Activated CD8-positive, alpha-beta T cell treated with anti-CD3 and anti-CD28 coated beads, Interleukin-2, amount 10 ng/mL, durations not matched to agents 7 days and 5 days (primary cell): ENCODE measurements around the gene OR4C3. TPM values are rescaled to one million over a fixed set of nuclear protein-coding genes. Genes with fewer than 3 reads are reported as not detected.
"Not testable (repeated sequence)": the region's sequence is repeated elsewhere in the genome, so short reads cannot be mapped to it uniquely, and the experiment has no call there.

ENCODE experiments used
- ATAC-seq: fragments of 150-1000 bp; cut with Tn5 transposase; one replicate; pipeline ENCODE4 v1.10.0; 2021; ENCODE audit warnings: moderate library complexity
- CTCF ChIA-PET: fragments of 350-600 bp; sonication (Branson Sonifier 250); formaldehyde crosslinking; loops from one replicate; lab custom pipeline; 2021; ENCODE audit warnings: antibody characterized with exemption; lab: Charles Lee
- POLR2A ChIA-PET: fragments of 350-600 bp; sonication (Branson Sonifier 250); formaldehyde crosslinking; loops from one replicate; lab custom pipeline; 2021; ENCODE audit warnings: antibody characterized with exemption; lab: Charles Lee
- DNase-seq: peaks from one replicate; pipeline ENCODE4 v3.0.0-alpha.2; 2020
- H3K27ac Mint-ChIP-seq: one replicate; pipeline ENCODE4 v1.8.0; 2021; ENCODE audit warnings: mild to moderate bottlenecking, mixed read lengths
- H3K27me3 Mint-ChIP-seq: one replicate; pipeline ENCODE4 v1.8.0; 2021; ENCODE audit warnings: low read depth, mixed read lengths
- H3K36me3 Mint-ChIP-seq: one replicate; pipeline ENCODE4 v1.8.0; 2021; ENCODE audit warnings: low read depth, mixed read lengths
- H3K4me1 Mint-ChIP-seq: one replicate; pipeline ENCODE4 v1.8.0; 2021; ENCODE audit warnings: low read depth, mixed read lengths
- H3K4me3 Mint-ChIP-seq: one replicate; pipeline ENCODE4 v1.8.0; 2021; ENCODE audit warnings: mild to moderate bottlenecking, mixed read lengths
- H3K9me3 Mint-ChIP-seq: one replicate; pipeline ENCODE4 v1.8.0; 2022; ENCODE audit warnings: mixed read lengths; ENCODE audit not compliant: insufficient read depth
- total RNA-seq, 2 experiments: library from RNA; stranded (reverse); gene quantifications; one replicate each; pipeline ENCODE4 v1.2.3, GENCODE V29; 2021

OR4C3 gene
- not detected for total RNA-seq

DNA sequence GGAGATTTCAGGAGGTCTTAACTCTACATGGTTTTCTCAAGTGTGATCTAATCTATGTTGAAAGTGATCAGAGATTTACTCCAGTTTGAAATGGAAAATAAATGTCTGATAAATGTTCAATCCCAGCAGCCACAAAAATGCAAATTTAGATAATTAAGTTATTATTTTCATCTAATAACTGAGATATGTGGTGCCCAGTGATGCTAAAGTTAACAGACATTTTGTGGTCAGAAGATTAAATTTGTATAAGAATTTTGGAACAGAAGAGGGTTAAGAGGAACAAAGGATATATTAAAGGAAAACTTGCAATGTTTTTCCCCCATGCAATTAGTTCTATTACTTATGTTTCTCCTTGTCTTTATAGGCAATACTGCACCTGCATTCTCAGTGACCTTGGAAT, at the start of gene OR4C3:
TSS of gene OR4C3 (plus strand) at position 301 of the 400 bp plus-strand sequence. CDS start 102 bp downstream, outside the sequence.
- ATAC-seq, DNase-seq, H3K9me3 Mint-ChIP-seq, H3K36me3 Mint-ChIP-seq, H3K27ac Mint-ChIP-seq, H3K4me3 Mint-ChIP-seq, H3K4me1 Mint-ChIP-seq, POLR2A ChIA-PET, H3K27me3 Mint-ChIP-seq, CTCF ChIA-PET: not testable (repeated sequence)

DNA sequence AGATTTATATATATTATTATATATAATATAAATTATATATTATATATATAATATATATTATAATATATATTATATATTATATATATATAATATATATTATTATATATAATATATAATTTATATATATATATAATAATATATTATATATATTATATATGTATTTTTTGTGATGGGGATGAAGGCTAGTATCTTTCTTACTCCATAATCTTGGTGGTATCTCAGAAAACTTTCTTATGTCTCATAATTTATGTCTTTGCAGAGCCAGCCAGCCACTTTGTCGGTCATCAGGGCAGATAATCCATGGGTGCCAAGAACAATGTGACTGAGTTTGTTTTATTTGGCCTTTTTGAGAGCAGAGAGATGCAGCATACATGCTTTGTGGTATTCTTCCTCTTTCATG, 18.8 kb upstream of the OR4C3 start, which contains the start of gene OR4S1:
TSS of gene OR4S1 (plus strand) at position 301 of the 400 bp plus-strand sequence. CDS start at position 301, 0 bp downstream.
- Mint-ChIP-seq H3K27ac (no peak within 1 kb of the TSS), H3K27me3 (no peaks in the 10 kb centered on the region), H3K4me3 (no peak within 1 kb of the TSS), H3K9me3 (no peaks in the 10 kb centered on the region), H3K4me1 (no peaks in the 10 kb centered on the region), H3K36me3 (no peaks in the 10 kb centered on the region)
- ChIA-PET CTCF (no interaction called here), POLR2A (no interaction called here)
- no peak for ATAC-seq
- no peak for DNase-seq

DNA sequence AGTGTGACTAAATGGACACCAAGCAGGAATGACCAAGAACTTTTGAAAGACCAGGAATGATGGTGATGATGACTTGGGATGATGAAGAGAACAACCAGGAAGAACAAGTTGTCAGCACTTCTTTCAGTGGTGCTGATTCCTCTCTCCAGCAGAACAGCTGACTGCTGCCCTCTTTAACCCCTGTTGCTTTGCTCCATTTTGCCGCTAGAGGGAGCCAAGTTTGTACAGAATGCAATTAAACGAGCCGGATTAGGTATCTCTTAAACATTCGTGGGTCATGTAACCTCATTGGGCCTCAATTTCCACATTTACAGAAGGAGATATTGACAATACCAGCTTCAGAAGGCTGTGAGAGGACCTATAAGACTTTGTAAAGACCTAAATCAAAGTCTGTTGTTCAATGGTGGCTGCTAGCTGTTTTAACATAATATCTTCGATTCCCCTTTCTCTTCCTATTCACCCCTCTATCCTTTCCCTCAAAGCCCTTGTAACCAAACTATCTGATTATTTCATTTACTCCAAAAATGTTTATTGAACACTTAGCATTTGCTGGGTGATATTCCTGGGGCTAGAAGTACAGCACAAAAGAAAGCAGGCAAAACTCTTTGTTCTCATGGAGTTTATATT, 16.8 kb upstream of the OR4C3 start:
- no peak overlapping the region for H3K4me3 Mint-ChIP-seq
- H3K27me3 Mint-ChIP-seq = no peaks in the 10 kb centered on the region
- no peaks in the 10 kb centered on the region for H3K4me1 Mint-ChIP-seq
- ATAC-seq = peak; percentile 65
- no peak overlapping the region for H3K27ac Mint-ChIP-seq
- H3K9me3 Mint-ChIP-seq = no peaks in the 10 kb centered on the region
- POLR2A ChIA-PET = no interaction called here
- peak; percentile 78 for DNase-seq
- H3K36me3 Mint-ChIP-seq = no peaks in the 10 kb centered on the region
- CTCF ChIA-PET = interaction anchor here (0.6 to 2.4 kb wide), 10 partner anchors 9 to 1687 kb away, joined by 3 to 8 read pairs (median 4); partner anchors contain the start of gene OR4X1

GRCh38 chr11:48313590-48313989, 11.1 kb upstream of the OR4C3 start:
- H3K4me3 Mint-ChIP-seq, DNase-seq, H3K4me1 Mint-ChIP-seq, H3K9me3 Mint-ChIP-seq, H3K36me3 Mint-ChIP-seq, H3K27me3 Mint-ChIP-seq, ATAC-seq, H3K27ac Mint-ChIP-seq, POLR2A ChIA-PET: not testable (repeated sequence)
- CTCF ChIA-PET = interaction anchor here (1.1 kb wide), 1 partner anchor 8 kb away, joined by 3 read pairs; no protein-coding TSS in a partner anchor

GRCh38 chr11:48319813-48320212, 4.9 kb upstream of the OR4C3 start:
- H3K4me3 Mint-ChIP-seq, DNase-seq, H3K27me3 Mint-ChIP-seq, CTCF ChIA-PET, ATAC-seq, H3K4me1 Mint-ChIP-seq, H3K27ac Mint-ChIP-seq, H3K9me3 Mint-ChIP-seq, H3K36me3 Mint-ChIP-seq, POLR2A ChIA-PET: not testable (repeated sequence)

GRCh38 chr11:48341466-48341865, 16.7 kb downstream of the OR4C3 start:
- Mint-ChIP-seq H3K36me3 (no peaks in the 10 kb centered on the region), H3K27ac (no peak overlapping the region), H3K27me3 (no peaks in the 10 kb centered on the region), H3K9me3 (peaks cover 12% of the 10 kb centered on the region), H3K4me3 (no peak overlapping the region), H3K4me1 (peaks cover 6% of the 10 kb centered on the region)
- CTCF ChIA-PET = no interaction called here
- ATAC-seq (no peak), DNase-seq (no peak)
- POLR2A ChIA-PET = no interaction called here

DNA sequence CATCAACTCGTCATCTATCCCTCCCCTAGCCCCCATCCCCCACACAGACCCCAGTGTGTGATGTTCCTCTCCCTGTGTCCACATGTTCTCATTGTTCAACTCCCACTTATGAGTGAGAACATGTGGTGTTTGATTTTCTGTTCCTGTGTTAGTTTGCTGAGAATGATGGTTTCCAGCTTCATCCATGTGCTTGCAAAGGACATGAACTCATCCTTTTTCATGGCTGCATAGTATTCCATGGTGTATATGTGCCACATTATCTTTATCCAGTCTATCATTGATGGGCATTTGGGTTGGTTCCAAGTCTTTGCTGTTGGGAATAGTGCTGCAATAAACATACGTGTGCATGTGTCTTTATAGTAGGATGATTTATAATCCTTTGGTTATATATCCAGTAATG, 17.8 kb downstream of the OR4C3 start:
- H3K27ac Mint-ChIP-seq, H3K27me3 Mint-ChIP-seq, H3K4me3 Mint-ChIP-seq, ATAC-seq, H3K36me3 Mint-ChIP-seq, DNase-seq, POLR2A ChIA-PET, CTCF ChIA-PET: not testable (repeated sequence)
- peaks cover 12% of the 10 kb centered on the region for H3K9me3 Mint-ChIP-seq
- H3K4me1 Mint-ChIP-seq = peaks cover 10% of the 10 kb centered on the region

- Mint-ChIP-seq H3K9me3 (peaks cover 12% of the 10 kb centered on the region), H3K27ac (peak overlapping the region; percentile 51), H3K4me1 (peaks cover 10% of the 10 kb centered on the region)
- H3K27me3 Mint-ChIP-seq, ATAC-seq, H3K4me3 Mint-ChIP-seq, POLR2A ChIA-PET, DNase-seq, CTCF ChIA-PET, H3K36me3 Mint-ChIP-seq: not testable (repeated sequence)
Measured at GRCh38 chr11:48346286-48346685, 21.6 kb downstream of the OR4C3 start.

DNA sequence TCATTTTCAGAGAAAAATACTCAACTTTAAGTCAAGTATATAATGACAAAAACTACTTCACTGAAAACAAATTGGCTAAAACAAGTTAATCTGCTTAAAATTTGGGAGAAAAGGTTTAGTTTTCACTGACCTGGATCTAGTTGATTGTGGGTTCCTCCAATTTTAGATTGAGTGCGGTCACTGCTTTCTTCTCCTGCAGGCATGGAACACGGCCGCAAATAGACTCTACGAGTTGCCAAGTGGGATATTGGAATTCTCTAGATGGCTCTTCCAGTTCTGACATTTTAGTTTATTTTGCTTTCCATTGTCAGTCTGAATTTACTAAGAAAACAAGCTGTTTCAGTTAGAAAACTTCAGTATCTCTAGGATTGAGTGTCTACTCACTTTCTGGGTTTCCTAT, 29.3 kb downstream of the OR4C3 start:
- Mint-ChIP-seq H3K27me3 (no peaks in the 10 kb centered on the region), H3K36me3 (no peaks in the 10 kb centered on the region), H3K9me3 (peaks cover 5% of the 10 kb centered on the region), H3K27ac (no peak overlapping the region), H3K4me1 (no peaks in the 10 kb centered on the region), H3K4me3 (no peak overlapping the region)
- POLR2A ChIA-PET = no interaction called here
- DNase-seq (no peak), ATAC-seq (no peak)
- CTCF ChIA-PET = no interaction called here

DNA sequence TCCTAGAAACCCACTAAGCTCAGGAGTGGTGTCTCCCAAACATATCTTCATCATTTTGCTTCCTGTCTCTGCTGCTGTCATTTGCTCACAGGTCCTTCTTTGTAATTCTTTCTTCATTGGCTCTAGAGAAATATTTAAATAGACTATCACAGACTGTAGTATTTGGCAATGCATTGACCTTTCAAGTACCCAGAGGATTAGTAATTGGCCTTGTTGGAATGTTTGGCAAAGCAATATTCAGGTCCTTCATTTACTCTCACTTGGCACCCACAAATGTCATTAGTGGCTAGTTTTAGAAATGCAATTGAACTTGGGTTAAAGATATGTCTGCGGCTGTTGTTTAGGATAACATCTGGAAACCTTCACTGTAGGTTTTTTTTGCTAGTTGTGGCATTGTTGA, 30.0 kb downstream of the OR4C3 start:
- H3K36me3 Mint-ChIP-seq = no peaks in the 10 kb centered on the region
- ChIA-PET CTCF (no interaction called here), POLR2A (no interaction called here)
- DNase-seq (no peak), ATAC-seq (no peak)
- no peak overlapping the region for H3K27ac Mint-ChIP-seq
- H3K4me3 Mint-ChIP-seq = no peak overlapping the region
- no peaks in the 10 kb centered on the region for H3K4me1 Mint-ChIP-seq
- H3K9me3 Mint-ChIP-seq = peaks cover 5% of the 10 kb centered on the region
- H3K27me3 Mint-ChIP-seq = no peaks in the 10 kb centered on the region

DNA sequence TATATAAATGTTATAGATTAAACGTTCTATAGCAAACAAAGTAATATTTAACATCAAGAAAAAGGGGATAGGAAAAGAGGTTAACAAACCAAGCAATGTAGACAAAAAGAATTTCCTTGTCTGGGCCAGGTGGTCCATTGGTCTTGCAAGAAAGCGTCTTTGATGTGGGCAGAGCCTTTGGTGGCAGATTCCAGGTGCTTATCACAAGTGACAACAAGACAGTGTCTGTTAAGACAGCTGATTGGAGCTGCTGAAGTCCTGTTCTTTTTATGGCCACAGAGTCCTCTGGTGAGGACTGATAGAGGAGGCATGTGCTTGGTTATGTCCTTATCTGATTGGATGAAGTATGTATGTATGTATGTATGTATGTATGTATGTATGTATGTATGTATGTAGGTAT, 36.6 kb downstream of the OR4C3 start:
- CTCF ChIA-PET, ATAC-seq, H3K4me3 Mint-ChIP-seq: not testable (repeated sequence)

GRCh38 chr11:48366365-48366764, 41.6 kb downstream of the OR4C3 start, which contains the start of gene OR4C5:
Gene OR4C5, minus strand, starts transcription at chr11:48366465. Its CDS starts 0 bp downstream, at chr11:48366465.
- Mint-ChIP-seq H3K27ac (no peak within 1 kb of the TSS), H3K9me3 (no peaks in the 10 kb centered on the region), H3K36me3 (no peaks in the 10 kb centered on the region)

More for the DNA sequence above, 36.6 kb downstream of the OR4C3 start:
- H3K4me1 Mint-ChIP-seq, H3K9me3 Mint-ChIP-seq, H3K27me3 Mint-ChIP-seq, H3K27ac Mint-ChIP-seq, H3K36me3 Mint-ChIP-seq, POLR2A ChIA-PET, DNase-seq: not testable (repeated sequence)

More at GRCh38 chr11:48366365-48366764, 41.6 kb downstream of the OR4C3 start, which contains the start of gene OR4C5:
- Mint-ChIP-seq H3K4me1 (no peaks in the 10 kb centered on the region), H3K4me3 (no peak within 1 kb of the TSS), H3K27me3 (no peaks in the 10 kb centered on the region)
- no peak for DNase-seq
- no peak for ATAC-seq
- POLR2A ChIA-PET = no interaction called here
- CTCF ChIA-PET = no interaction called here
